Measurements from ENCODE around the gene LTB4R. TPM values are rescaled to one million over a fixed set of nuclear protein-coding genes. Genes with fewer than 3 reads are reported as not detected.
A peak's percentile ranks its signal among the peaks of the same experiment; 100 is the strongest.

Gene LTB4R
- total RNA-seq, 1 experiment from 2014 or later, result 9.4 TPM

GRCh38 chr14:24330973-24331674, 19.8 kb downstream of the LTB4R start:
- ChIA-PET CTCF (interaction anchor here (1.0 to 17.1 kb wide), 10 partner anchors 15 to 106 kb away, joined by 3 to 518 read pairs (median 36); partner anchors contain the start of genes CBLN3, CIDEB, DHRS1 and KHNYN), POLR2A (interaction anchor here (1.2 to 1.9 kb wide), 3 partner anchors 89 to 105 kb away, joined by 3 to 7 read pairs (median 4); partner anchors contain the start of gene TINF2)
- H3K9me3 Mint-ChIP-seq, result no peaks in the 10 kb centered on the region
- H3K4me3 Mint-ChIP-seq, result no peak overlapping the region
- ATAC-seq, result no peak
- H3K36me3 Mint-ChIP-seq, result no peaks in the 10 kb centered on the region
- DNase-seq (ENCODE audit: low spot score), result no peak
- peaks cover 23% of the 10 kb centered on the region for H3K4me1 Mint-ChIP-seq
- TF ChIP-seq CBFB (CRISPR knock-in tag; IDR thresholded peaks at IDR 0.05; ENCODE audit: low read depth) (no peak), ZNF263 (CRISPR knock-in tag; IDR thresholded peaks at IDR 0.05; ENCODE audit: low read depth) (0 out of 2 replicates have a peak, but pooled peaks have one; percentile 56)
- H3K27ac Mint-ChIP-seq, result no peak overlapping the region
- peaks cover 91% of the 10 kb centered on the region for H3K27me3 Mint-ChIP-seq (ENCODE audit: low read depth)

- no peaks in the 10 kb centered on the region for H3K36me3 Mint-ChIP-seq
- peaks cover 24% of the 10 kb centered on the region for H3K4me1 Mint-ChIP-seq
- DNase-seq (ENCODE audit: low spot score) (peak; percentile 44), ATAC-seq (peak; percentile 3)
- H3K27ac Mint-ChIP-seq, result no peak overlapping the region
- no peaks in the 10 kb centered on the region for H3K9me3 Mint-ChIP-seq
- peaks cover 91% of the 10 kb centered on the region for H3K27me3 Mint-ChIP-seq (ENCODE audit: low read depth)
- TF ChIP-seq ZNF425 (CRISPR knock-in tag; conservative IDR thresholded peaks at IDR 0.05) (no peak), TP53 (CRISPR knock-in tag; IDR thresholded peaks at IDR 0.05) (no peak), ZBTB43 (CRISPR knock-in tag; IDR thresholded peaks at IDR 0.05) (no peak), NFATC4 (CRISPR knock-in tag; IDR thresholded peaks at IDR 0.05) (no peak), ZNF121 (CRISPR knock-in tag; IDR thresholded peaks at IDR 0.05) (no peak)
- TF ChIP-seq, protein P1, sequence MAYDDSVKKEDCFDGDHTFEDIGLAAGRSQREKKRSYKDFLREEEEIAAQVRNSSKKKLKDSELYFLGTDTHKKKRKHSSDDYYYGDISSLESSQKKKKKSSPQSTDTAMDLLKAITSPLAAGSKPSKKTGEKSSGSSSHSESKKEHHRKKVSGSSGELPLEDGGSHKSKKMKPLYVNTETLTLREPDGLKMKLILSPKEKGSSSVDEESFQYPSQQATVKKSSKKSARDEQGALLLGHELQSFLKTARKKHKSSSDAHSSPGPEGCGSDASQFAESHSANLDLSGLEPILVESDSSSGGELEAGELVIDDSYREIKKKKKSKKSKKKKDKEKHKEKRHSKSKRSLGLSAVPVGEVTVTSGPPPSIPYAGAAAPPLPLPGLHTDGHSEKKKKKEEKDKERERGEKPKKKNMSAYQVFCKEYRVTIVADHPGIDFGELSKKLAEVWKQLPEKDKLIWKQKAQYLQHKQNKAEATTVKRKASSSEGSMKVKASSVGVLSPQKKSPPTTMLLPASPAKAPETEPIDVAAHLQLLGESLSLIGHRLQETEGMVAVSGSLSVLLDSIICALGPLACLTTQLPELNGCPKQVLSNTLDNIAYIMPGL (CRISPR knock-in tag; IDR thresholded peaks at IDR 0.05), result no peak
- POLR2A ChIA-PET, result interaction anchor here (0.5 to 2.5 kb wide), 5 partner anchors 89 to 110 kb away, joined by 3 to 9 read pairs (median 4); partner anchors contain the start of genes CBLN3, KHNYN and TINF2
- CTCF ChIA-PET, result interaction anchor here (0.7 to 17.1 kb wide), 27 partner anchors 10 to 273 kb away, joined by 3 to 518 read pairs (median 16); partner anchors contain the start of genes CBLN3, CHMP4A, CIDEB and DHRS1
- peak overlapping the region; percentile 78 for H3K4me3 Mint-ChIP-seq
These were observed 20.5 kb downstream of the LTB4R start for GRCh38 chr14:24331731-24332267.

GRCh38 chr14:24332268-24332993, 21.1 kb downstream of the LTB4R start:
- H3K27ac Mint-ChIP-seq, result no peak overlapping the region
- no peaks in the 10 kb centered on the region for H3K36me3 Mint-ChIP-seq
- POLR2A ChIA-PET, result interaction anchor here (0.5 to 2.5 kb wide), 5 partner anchors 90 to 109 kb away, joined by 3 to 9 read pairs (median 4); partner anchors contain the start of genes CBLN3, KHNYN and TINF2
- peaks cover 92% of the 10 kb centered on the region for H3K27me3 Mint-ChIP-seq (ENCODE audit: low read depth)
- peaks cover 24% of the 10 kb centered on the region for H3K4me1 Mint-ChIP-seq
- ATAC-seq (peak; percentile 72), DNase-seq (ENCODE audit: low spot score) (peak; percentile 82)
- no peaks in the 10 kb centered on the region for H3K9me3 Mint-ChIP-seq
- peak overlapping the region; percentile 78 for H3K4me3 Mint-ChIP-seq
- CTCF ChIA-PET, result interaction anchor here (0.7 to 17.1 kb wide), 31 partner anchors 10 to 274 kb away, joined by 3 to 518 read pairs (median 7); partner anchors contain the start of genes CBLN3, CHMP4A, CIDEB and DHRS1
- TF ChIP-seq, protein P2, sequence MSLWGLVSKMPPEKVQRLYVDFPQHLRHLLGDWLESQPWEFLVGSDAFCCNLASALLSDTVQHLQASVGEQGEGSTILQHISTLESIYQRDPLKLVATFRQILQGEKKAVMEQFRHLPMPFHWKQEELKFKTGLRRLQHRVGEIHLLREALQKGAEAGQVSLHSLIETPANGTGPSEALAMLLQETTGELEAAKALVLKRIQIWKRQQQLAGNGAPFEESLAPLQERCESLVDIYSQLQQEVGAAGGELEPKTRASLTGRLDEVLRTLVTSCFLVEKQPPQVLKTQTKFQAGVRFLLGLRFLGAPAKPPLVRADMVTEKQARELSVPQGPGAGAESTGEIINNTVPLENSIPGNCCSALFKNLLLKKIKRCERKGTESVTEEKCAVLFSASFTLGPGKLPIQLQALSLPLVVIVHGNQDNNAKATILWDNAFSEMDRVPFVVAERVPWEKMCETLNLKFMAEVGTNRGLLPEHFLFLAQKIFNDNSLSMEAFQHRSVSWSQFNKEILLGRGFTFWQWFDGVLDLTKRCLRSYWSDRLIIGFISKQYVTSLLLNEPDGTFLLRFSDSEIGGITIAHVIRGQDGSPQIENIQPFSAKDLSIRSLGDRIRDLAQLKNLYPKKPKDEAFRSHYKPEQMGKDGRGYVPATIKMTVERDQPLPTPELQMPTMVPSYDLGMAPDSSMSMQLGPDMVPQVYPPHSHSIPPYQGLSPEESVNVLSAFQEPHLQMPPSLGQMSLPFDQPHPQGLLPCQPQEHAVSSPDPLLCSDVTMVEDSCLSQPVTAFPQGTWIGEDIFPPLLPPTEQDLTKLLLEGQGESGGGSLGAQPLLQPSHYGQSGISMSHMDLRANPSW (CRISPR knock-in tag; conservative IDR thresholded peaks at IDR 0.05; ENCODE audit: low read depth), result no peak
- TF ChIP-seq ZNF317 (CRISPR knock-in tag; IDR thresholded peaks at IDR 0.05; ENCODE audit: borderline replicate concordance, low read depth) (peak; percentile 47; the same call in 1 of the 2 replicates), CBFB (CRISPR knock-in tag; IDR thresholded peaks at IDR 0.05; ENCODE audit: low read depth) (peak; percentile 86; the same call in 1 of the 2 replicates), RORB (CRISPR knock-in tag; IDR thresholded peaks at IDR 0.05) (no peak), ZNF263 (CRISPR knock-in tag; IDR thresholded peaks at IDR 0.05; ENCODE audit: low read depth) (no peak), JUN (CRISPR knock-in tag; IDR thresholded peaks at IDR 0.05) (peak; percentile 96), ATF1 (CRISPR knock-in tag; IDR thresholded peaks at IDR 0.05) (peak; percentile 94)
- TF ChIP-seq, protein P3, sequence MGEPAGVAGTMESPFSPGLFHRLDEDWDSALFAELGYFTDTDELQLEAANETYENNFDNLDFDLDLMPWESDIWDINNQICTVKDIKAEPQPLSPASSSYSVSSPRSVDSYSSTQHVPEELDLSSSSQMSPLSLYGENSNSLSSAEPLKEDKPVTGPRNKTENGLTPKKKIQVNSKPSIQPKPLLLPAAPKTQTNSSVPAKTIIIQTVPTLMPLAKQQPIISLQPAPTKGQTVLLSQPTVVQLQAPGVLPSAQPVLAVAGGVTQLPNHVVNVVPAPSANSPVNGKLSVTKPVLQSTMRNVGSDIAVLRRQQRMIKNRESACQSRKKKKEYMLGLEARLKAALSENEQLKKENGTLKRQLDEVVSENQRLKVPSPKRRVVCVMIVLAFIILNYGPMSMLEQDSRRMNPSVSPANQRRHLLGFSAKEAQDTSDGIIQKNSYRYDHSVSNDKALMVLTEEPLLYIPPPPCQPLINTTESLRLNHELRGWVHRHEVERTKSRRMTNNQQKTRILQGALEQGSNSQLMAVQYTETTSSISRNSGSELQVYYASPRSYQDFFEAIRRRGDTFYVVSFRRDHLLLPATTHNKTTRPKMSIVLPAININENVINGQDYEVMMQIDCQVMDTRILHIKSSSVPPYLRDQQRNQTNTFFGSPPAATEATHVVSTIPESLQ (CRISPR knock-in tag; IDR thresholded peaks at IDR 0.05), result 0 out of 2 replicates have a peak, but pooled peaks have one; percentile 78
- TF ChIP-seq, protein P1 (CRISPR knock-in tag; IDR thresholded peaks at IDR 0.05), result peak; percentile 82; the same call in 1 of the 2 replicates

All from WTC11 (cell line).